ENCODE measurements around the gene POLG2. TPM values are rescaled to one million over a fixed set of nuclear protein-coding genes. Genes with fewer than 3 reads are reported as not detected.

POLG2 gene
- total RNA-seq, 1 experiment from 2014 or later, result 42.7 TPM

DNA sequence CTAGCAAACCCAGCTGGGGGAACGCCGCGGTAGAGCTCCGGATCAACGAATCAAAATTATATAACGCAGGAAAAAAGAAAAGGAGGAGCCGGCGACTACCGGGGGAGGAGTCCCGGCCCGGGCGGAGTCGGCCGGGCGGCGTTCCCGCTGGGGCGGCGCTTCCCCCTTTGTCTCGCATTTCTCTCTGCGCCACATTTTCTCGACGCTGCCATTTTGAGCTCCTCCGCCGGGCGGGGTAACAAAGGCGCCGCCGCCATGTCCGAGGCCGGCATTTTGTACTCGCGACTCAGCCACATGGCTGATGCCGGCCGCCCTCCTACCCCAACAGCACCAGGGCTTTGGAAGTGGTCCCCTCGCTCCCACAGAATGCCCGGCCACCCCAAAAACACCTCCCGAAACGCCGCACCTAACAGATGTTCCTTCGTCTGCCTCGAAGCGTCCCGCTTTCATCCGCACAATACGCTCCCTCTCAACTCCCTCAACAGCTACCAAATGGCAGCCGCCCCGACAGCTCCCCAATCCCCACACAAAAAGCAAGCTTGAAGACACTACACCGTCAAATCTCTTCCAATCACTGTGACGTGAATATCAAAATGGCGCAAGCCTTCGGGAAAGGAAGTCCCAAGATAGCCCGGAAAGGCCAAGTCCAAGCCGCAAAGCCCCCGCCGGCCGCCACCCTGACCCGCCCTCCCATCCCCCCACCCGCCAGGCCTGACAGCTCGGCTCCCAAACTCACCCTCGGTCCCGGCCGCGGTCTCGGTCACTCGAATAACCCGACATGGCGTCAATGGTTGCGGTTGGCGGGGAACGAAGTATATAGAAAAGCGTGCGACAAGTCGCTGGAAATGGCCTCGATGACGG is 8.7 kb upstream of the POLG2 start (continued):
- peak; percentile 88 for TF ChIP-seq NFATC4 (CRISPR knock-in tag; IDR thresholded peaks at IDR 0.05)
- no peak for TF ChIP-seq ZNF138 (CRISPR knock-in tag; conservative IDR thresholded peaks at IDR 0.05)
- TF ChIP-seq, protein P1, sequence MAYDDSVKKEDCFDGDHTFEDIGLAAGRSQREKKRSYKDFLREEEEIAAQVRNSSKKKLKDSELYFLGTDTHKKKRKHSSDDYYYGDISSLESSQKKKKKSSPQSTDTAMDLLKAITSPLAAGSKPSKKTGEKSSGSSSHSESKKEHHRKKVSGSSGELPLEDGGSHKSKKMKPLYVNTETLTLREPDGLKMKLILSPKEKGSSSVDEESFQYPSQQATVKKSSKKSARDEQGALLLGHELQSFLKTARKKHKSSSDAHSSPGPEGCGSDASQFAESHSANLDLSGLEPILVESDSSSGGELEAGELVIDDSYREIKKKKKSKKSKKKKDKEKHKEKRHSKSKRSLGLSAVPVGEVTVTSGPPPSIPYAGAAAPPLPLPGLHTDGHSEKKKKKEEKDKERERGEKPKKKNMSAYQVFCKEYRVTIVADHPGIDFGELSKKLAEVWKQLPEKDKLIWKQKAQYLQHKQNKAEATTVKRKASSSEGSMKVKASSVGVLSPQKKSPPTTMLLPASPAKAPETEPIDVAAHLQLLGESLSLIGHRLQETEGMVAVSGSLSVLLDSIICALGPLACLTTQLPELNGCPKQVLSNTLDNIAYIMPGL (CRISPR knock-in tag; IDR thresholded peaks at IDR 0.05), result 0 out of 2 replicates have a peak, but pooled peaks have one; percentile 19
- peak; percentile 80; the same call in 1 of the 2 replicates for TF ChIP-seq ZNF416 (CRISPR knock-in tag; IDR thresholded peaks at IDR 0.05)
- TF ChIP-seq MYBL2 (CRISPR knock-in tag; IDR thresholded peaks at IDR 0.05), result no peak
- no peak for TF ChIP-seq TCF7 (CRISPR knock-in tag; IDR thresholded peaks at IDR 0.05; ENCODE audit: low read depth)
- no peak for TF ChIP-seq ESRRA (CRISPR knock-in tag; IDR thresholded peaks at IDR 0.05; ENCODE audit: borderline replicate concordance)
- TF ChIP-seq, protein P2, sequence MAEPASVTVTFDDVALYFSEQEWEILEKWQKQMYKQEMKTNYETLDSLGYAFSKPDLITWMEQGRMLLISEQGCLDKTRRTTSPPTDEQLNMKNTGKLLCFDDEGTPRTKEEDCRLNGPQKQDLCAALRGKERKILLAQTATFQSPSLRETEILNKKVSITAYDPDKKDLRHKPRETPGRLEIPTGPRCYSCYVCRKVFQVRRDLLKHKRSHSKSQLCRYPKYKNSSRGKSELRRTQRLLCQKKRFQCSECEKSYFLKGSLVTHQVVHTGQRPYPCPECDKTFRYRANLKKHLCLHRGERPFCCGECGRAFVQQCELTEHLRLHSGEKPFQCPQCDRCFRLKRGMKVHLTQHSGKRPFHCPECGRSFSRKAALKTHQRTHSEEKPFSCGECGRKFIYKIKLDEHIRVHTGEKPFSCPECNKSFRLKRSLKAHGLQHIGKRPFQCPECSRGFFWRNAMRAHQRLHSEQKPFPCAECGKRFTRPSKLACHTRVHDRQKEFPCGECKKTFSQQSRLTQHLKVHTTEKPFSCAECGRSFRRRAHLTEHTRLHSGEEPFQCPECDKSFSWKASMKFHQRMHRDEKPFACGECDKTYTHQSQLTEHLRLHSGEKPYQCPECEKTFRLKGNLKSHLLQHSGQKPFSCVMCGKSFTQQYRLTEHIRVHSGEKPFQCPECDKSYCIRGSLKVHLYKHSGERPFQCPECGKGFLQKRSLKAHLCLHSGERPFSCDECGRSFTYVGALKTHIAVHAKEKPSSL (CRISPR knock-in tag; conservative IDR thresholded peaks at IDR 0.05), result peak; percentile 64; the same call in 1 of the 2 replicates
- TF ChIP-seq, protein P3, sequence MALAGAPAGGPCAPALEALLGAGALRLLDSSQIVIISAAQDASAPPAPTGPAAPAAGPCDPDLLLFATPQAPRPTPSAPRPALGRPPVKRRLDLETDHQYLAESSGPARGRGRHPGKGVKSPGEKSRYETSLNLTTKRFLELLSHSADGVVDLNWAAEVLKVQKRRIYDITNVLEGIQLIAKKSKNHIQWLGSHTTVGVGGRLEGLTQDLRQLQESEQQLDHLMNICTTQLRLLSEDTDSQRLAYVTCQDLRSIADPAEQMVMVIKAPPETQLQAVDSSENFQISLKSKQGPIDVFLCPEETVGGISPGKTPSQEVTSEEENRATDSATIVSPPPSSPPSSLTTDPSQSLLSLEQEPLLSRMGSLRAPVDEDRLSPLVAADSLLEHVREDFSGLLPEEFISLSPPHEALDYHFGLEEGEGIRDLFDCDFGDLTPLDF (CRISPR knock-in tag; IDR thresholded peaks at IDR 0.05), result no peak
- peak; percentile 46; the same call in 1 of the 2 replicates for TF ChIP-seq FOXK1 (CRISPR knock-in tag; IDR thresholded peaks at IDR 0.05)

DNA sequence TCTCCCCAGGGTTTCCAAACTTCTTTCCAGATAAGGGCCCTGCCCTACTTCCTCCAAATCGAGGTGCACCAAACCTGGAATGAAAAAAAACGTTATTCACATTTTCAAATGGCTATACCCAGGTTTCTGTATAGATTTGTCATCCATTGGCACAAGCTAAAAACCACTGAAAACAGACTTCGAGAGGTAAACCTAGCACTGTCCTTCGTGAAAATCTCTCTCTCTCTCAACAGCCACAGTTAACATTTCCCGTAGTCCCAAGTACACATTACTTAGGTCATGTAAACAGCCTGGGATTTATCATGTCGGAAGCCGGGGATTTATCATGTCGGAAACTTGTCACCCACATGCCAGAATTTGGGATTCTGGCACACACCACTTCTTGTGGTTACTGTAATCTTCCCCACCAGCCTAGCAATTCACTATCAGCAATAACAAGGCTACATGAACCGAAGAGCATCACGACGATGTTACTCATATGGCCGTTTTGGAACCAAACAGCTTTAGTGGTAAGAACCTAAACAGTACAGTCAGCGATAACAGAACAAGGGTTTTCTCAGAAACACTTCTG is 8.0 kb upstream of the POLG2 start:
- Mint-ChIP-seq H3K4me1 (peaks cover 56% of the 10 kb centered on the region), H3K27ac (peak overlapping the region; percentile 96), H3K4me3 (peak overlapping the region; percentile 98), H3K36me3 (peaks cover 73% of the 10 kb centered on the region), H3K27me3 (ENCODE audit: low read depth) (no peaks in the 10 kb centered on the region; the same call in 1 of the 2 replicates), H3K9me3 (no peaks in the 10 kb centered on the region)
- ChIA-PET POLR2A (interaction anchor here (0.6 to 3.3 kb wide), 12 partner anchors 8 to 682 kb away, joined by 3 to 53 read pairs (median 5); partner anchors contain the start of genes POLG2 and SMURF2), CTCF (interaction anchor here (0.6 to 1.5 kb wide), 2 partner anchors 8 to 83 kb away, joined by 4 to 10 read pairs; partner anchors contain the start of gene POLG2)
- no peak for DNase-seq (ENCODE audit: low spot score)
- no peak for ATAC-seq
- TF ChIP-seq, protein P4, sequence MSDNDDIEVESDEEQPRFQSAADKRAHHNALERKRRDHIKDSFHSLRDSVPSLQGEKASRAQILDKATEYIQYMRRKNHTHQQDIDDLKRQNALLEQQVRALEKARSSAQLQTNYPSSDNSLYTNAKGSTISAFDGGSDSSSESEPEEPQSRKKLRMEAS (CRISPR knock-in tag; IDR thresholded peaks at IDR 0.05), result no peak
- no peak for TF ChIP-seq KAT7 (CRISPR knock-in tag; IDR thresholded peaks at IDR 0.05; ENCODE audit: borderline replicate concordance)
- TF ChIP-seq, protein P5, sequence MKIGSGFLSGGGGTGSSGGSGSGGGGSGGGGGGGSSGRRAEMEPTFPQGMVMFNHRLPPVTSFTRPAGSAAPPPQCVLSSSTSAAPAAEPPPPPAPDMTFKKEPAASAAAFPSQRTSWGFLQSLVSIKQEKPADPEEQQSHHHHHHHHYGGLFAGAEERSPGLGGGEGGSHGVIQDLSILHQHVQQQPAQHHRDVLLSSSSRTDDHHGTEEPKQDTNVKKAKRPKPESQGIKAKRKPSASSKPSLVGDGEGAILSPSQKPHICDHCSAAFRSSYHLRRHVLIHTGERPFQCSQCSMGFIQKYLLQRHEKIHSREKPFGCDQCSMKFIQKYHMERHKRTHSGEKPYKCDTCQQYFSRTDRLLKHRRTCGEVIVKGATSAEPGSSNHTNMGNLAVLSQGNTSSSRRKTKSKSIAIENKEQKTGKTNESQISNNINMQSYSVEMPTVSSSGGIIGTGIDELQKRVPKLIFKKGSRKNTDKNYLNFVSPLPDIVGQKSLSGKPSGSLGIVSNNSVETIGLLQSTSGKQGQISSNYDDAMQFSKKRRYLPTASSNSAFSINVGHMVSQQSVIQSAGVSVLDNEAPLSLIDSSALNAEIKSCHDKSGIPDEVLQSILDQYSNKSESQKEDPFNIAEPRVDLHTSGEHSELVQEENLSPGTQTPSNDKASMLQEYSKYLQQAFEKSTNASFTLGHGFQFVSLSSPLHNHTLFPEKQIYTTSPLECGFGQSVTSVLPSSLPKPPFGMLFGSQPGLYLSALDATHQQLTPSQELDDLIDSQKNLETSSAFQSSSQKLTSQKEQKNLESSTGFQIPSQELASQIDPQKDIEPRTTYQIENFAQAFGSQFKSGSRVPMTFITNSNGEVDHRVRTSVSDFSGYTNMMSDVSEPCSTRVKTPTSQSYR (CRISPR knock-in tag; IDR thresholded peaks at IDR 0.05), result no peak
- no peak for TF ChIP-seq IRF2 (CRISPR knock-in tag; IDR thresholded peaks at IDR 0.05; ENCODE audit: borderline replicate concordance, low read depth)
- TF ChIP-seq, protein P6, sequence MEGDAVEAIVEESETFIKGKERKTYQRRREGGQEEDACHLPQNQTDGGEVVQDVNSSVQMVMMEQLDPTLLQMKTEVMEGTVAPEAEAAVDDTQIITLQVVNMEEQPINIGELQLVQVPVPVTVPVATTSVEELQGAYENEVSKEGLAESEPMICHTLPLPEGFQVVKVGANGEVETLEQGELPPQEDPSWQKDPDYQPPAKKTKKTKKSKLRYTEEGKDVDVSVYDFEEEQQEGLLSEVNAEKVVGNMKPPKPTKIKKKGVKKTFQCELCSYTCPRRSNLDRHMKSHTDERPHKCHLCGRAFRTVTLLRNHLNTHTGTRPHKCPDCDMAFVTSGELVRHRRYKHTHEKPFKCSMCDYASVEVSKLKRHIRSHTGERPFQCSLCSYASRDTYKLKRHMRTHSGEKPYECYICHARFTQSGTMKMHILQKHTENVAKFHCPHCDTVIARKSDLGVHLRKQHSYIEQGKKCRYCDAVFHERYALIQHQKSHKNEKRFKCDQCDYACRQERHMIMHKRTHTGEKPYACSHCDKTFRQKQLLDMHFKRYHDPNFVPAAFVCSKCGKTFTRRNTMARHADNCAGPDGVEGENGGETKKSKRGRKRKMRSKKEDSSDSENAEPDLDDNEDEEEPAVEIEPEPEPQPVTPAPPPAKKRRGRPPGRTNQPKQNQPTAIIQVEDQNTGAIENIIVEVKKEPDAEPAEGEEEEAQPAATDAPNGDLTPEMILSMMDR (IDR thresholded peaks at IDR 0.05), result no peak
- TF ChIP-seq, protein P7, sequence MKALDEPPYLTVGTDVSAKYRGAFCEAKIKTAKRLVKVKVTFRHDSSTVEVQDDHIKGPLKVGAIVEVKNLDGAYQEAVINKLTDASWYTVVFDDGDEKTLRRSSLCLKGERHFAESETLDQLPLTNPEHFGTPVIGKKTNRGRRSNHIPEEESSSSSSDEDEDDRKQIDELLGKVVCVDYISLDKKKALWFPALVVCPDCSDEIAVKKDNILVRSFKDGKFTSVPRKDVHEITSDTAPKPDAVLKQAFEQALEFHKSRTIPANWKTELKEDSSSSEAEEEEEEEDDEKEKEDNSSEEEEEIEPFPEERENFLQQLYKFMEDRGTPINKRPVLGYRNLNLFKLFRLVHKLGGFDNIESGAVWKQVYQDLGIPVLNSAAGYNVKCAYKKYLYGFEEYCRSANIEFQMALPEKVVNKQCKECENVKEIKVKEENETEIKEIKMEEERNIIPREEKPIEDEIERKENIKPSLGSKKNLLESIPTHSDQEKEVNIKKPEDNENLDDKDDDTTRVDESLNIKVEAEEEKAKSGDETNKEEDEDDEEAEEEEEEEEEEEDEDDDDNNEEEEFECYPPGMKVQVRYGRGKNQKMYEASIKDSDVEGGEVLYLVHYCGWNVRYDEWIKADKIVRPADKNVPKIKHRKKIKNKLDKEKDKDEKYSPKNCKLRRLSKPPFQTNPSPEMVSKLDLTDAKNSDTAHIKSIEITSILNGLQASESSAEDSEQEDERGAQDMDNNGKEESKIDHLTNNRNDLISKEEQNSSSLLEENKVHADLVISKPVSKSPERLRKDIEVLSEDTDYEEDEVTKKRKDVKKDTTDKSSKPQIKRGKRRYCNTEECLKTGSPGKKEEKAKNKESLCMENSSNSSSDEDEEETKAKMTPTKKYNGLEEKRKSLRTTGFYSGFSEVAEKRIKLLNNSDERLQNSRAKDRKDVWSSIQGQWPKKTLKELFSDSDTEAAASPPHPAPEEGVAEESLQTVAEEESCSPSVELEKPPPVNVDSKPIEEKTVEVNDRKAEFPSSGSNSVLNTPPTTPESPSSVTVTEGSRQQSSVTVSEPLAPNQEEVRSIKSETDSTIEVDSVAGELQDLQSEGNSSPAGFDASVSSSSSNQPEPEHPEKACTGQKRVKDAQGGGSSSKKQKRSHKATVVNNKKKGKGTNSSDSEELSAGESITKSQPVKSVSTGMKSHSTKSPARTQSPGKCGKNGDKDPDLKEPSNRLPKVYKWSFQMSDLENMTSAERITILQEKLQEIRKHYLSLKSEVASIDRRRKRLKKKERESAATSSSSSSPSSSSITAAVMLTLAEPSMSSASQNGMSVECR (CRISPR knock-in tag; IDR thresholded peaks at IDR 0.05; ENCODE audit: borderline replicate concordance), result no peak
- no peak for TF ChIP-seq ZNF263 (CRISPR knock-in tag; IDR thresholded peaks at IDR 0.05; ENCODE audit: low read depth)
